Measurements from ENCODE around the gene ANGEL1. TPM values are rescaled to one million over a fixed set of nuclear protein-coding genes. Genes with fewer than 3 reads are reported as not detected.

Gene ANGEL1
- total RNA-seq, 1 experiment from 2014 or later, result 23.0 TPM

GRCh38 chr14:76741074-76741473, 71.6 kb downstream of the ANGEL1 start:
- Mint-ChIP-seq H3K27me3 (ENCODE audit: insufficient read depth, unreplicated experiment) (peaks cover 11% of the 10 kb centered on the region), H3K27ac (ENCODE audit: unreplicated experiment) (no peak overlapping the region), H3K9me3 (ENCODE audit: unreplicated experiment) (peaks cover 29% of the 10 kb centered on the region), H3K4me3 (ENCODE audit: unreplicated experiment) (no peak overlapping the region), H3K36me3 (ENCODE audit: insufficient read depth, unreplicated experiment) (no peaks in the 10 kb centered on the region), H3K4me1 (ENCODE audit: low read depth, unreplicated experiment) (no peaks in the 10 kb centered on the region)
- BruUV-seq (replicated peaks), result no TSS peak
- TF ChIP-seq CTCF (IDR thresholded peaks at IDR 0.05; ENCODE audit: insufficient read depth in 1 of 2, low read depth in 1 of 2, low read length in 1 of 2, severe bottlenecking in 1 of 2, unreplicated experiment in 1 of 2), result no peak
- H3K4me1 ChIP-seq, result no peaks in the 10 kb centered on the region
- H3K27me3 ChIP-seq (replicated peaks; ENCODE audit: control insufficient read depth, insufficient read depth, low read length), result no peaks in the 10 kb centered on the region
- DNase-seq, result no peak
- ChIA-PET CTCF (no interaction called here), POLR2A (no interaction called here)
- H3K9me3 ChIP-seq, result peaks cover 6% of the 10 kb centered on the region; the same call in 1 of the 2 replicates
- H3K4me3 ChIP-seq (ENCODE audit: low read depth, low read length), result no peak overlapping the region
- H3K36me3 ChIP-seq (ENCODE audit: control insufficient read depth, insufficient read depth, low read length), result no peaks in the 10 kb centered on the region
- intact Hi-C loops (cut with micrococcal nuclease; ENCODE audit: unreplicated experiment), result no loop called here

Other genes with a start within 250 kb of the ANGEL1 start
- gene VASH1, start 51.4 kb downstream of the ANGEL1 start, total RNA-seq (2022), result 0.16 and 0.18 TPM in 2 replicates
- not detected in 2 replicates for gene LRRC74A, start 13.5 kb upstream of the ANGEL1 start, total RNA-seq (2022)
- gene IRF2BPL, start 215.8 kb upstream of the ANGEL1 start, total RNA-seq (2022), result 24.1 and 24.7 TPM in 2 replicates

All from Caco-2 (cell line).